Measurements from ENCODE around the gene CD300C.
"Not testable (repeated sequence)": the region's sequence is repeated elsewhere in the genome, so short reads cannot be mapped to it uniquely, and the experiment has no call there.

The CD300C gene

GRCh38 chr17:74578979-74579378 lies 33.1 kb upstream of the CD300C start:
- Histone ChIP-seq H2AFZ (ENCODE audit: low read depth, low read length) (no peak overlapping the region), H3K4me2 (ENCODE audit: low read length, poor library complexity, severe bottlenecking) (no peak overlapping the region), H3K4me1 (ENCODE audit: control insufficient read depth, insufficient read depth, low read depth, low read length) (no peaks in the 10 kb centered on the region), H3K23ac (ENCODE audit: low read length in 2 of 2) (no peak overlapping the region), H3K9ac (ENCODE audit: low read length) (no peak overlapping the region), H3K18ac (ENCODE audit: low read depth in 1 of 2, low read length in 2 of 2) (no peak overlapping the region), H2BK15ac (ENCODE audit: low read depth, poor library complexity, severe bottlenecking) (no peak overlapping the region), H3K4ac (ENCODE audit: low read depth in 1 of 2, low read length in 2 of 2) (no peak overlapping the region), H3K27me3 (ENCODE audit: control insufficient read depth in 1 of 2, insufficient read depth in 1 of 2, low read length in 2 of 2) (peaks cover 14 to 51% of the 10 kb centered on the region in 2 experiments), H2BK12ac (ENCODE audit: low read length in 2 of 2) (no peak overlapping the region), H3K14ac (ENCODE audit: low read length in 2 of 2) (no peak overlapping the region), H3K9me3 (ENCODE audit: control insufficient read depth, low read length) (no peaks in the 10 kb centered on the region), H2AK5ac (ENCODE audit: low read length, severe bottlenecking) (no peak overlapping the region), H4K91ac (ENCODE audit: low read length) (no peak overlapping the region), H4K8ac (ENCODE audit: low read length) (no peak overlapping the region), H2BK5ac (ENCODE audit: low read depth, low read length, poor library complexity, severe bottlenecking) (no peak overlapping the region), H3K36me3 (ENCODE audit: control insufficient read depth in 1 of 2, insufficient read depth in 2 of 2, low read depth in 1 of 2, low read length in 2 of 2) (no peaks in the 10 kb centered on the region), H3K79me1 (replicated peaks; ENCODE audit: low read length, poor library complexity, severe bottlenecking) (no peaks in the 10 kb centered on the region), H3K27ac (ENCODE audit: low read length, poor library complexity, severe bottlenecking) (no peak overlapping the region), H2BK120ac (ENCODE audit: low read depth, low read length) (no peak overlapping the region), H3K4me3 (ENCODE audit: insufficient read depth in 1 of 2, low read depth in 1 of 2, low read length in 2 of 2) (no peak overlapping the region)
- no peak for DNase-seq
- 83% methylated on average over 9 of the region's 9 CpGs for WGBS

DNA sequence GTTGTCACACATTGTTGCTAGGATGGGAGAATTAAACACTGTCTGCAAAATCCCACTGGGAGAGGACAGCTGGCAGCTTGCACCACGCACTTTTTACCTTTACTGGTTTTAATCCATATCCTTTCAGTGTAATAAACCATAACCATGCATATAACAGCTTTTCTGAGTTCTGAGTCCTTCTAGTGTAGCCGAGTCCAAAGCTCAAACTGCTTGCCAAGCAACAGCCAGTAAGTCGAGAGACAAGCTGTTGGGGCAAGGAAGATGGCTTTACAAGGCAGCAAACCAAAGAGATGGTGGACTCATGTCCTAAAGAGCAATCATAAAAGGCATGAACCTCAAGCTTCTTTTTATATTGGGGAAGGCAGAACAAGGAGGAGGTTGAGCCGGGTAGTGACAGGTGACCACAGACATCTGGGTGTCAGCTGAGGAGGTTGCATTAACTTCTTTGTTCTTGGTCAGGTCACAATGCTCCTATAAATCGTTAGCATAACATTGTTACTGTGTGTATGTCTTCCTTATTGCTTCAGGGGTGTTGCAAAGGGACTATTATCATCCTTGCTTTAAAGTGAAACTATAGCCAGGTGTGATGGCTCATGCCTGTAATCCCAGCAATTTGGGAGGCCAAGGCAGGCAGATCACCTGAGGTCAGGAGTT lies 28.7 kb upstream of the CD300C start:
- Histone ChIP-seq H2BK15ac (ENCODE audit: low read depth, poor library complexity, severe bottlenecking) (no peak overlapping the region), H3K27ac (ENCODE audit: low read length, poor library complexity, severe bottlenecking) (no peak overlapping the region), H2BK5ac (ENCODE audit: low read depth, low read length, poor library complexity, severe bottlenecking) (no peak overlapping the region), H3K9ac (ENCODE audit: low read length) (no peak overlapping the region), H3K36me3 (ENCODE audit: control insufficient read depth in 1 of 2, insufficient read depth in 2 of 2, low read depth in 1 of 2, low read length in 2 of 2) (no peaks in the 10 kb centered on the region), H3K9me3 (ENCODE audit: control insufficient read depth, low read length) (peaks cover 9% of the 10 kb centered on the region), H3K27me3 (ENCODE audit: control insufficient read depth in 1 of 2, insufficient read depth in 1 of 2, low read length in 2 of 2) (peaks cover 27 to 73% of the 10 kb centered on the region in 2 experiments), H4K91ac (ENCODE audit: low read length) (no peak overlapping the region), H3K79me1 (replicated peaks; ENCODE audit: low read length, poor library complexity, severe bottlenecking) (no peaks in the 10 kb centered on the region), H2AFZ (ENCODE audit: low read depth, low read length) (no peak overlapping the region), H3K23ac (ENCODE audit: low read length in 2 of 2) (no peak overlapping the region), H2BK120ac (ENCODE audit: low read depth, low read length) (no peak overlapping the region), H4K8ac (ENCODE audit: low read length) (no peak overlapping the region), H3K14ac (ENCODE audit: low read length in 2 of 2) (no peak overlapping the region), H3K18ac (ENCODE audit: low read depth in 1 of 2, low read length in 2 of 2) (no peak overlapping the region), H2AK5ac (ENCODE audit: low read length, severe bottlenecking) (no peak overlapping the region), H3K4me2 (ENCODE audit: low read length, poor library complexity, severe bottlenecking) (no peak overlapping the region), H3K4ac (ENCODE audit: low read depth in 1 of 2, low read length in 2 of 2) (no peak overlapping the region), H3K4me1 (ENCODE audit: control insufficient read depth, insufficient read depth, low read depth, low read length) (peaks cover 8% of the 10 kb centered on the region), H3K4me3 (ENCODE audit: insufficient read depth in 1 of 2, low read depth in 1 of 2, low read length in 2 of 2) (no peak overlapping the region), H2BK12ac (ENCODE audit: low read length in 2 of 2) (no peak overlapping the region)
- no peak for DNase-seq
- WGBS = 72% methylated on average over 5 of the region's 5 CpGs

DNA sequence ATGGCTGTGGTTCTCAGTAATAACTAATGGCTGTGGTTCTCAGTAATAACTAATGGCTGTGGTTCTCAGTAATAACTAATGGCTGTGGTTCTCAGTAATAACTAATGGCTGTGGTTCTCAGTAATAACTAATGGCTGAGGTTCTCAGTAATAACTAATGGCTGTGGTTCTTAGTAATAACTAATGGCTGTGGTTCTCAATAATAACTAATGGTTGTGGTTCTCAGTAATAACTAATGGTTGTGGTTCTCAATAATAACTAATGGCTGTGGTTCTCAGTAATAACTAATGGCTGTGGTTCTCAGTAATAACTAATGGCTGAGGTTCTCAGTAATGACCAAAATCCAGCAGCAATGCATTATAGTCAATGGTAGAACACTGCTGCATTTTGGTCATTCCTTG lies 27.7 kb upstream of the CD300C start:
- Histone ChIP-seq H3K4me1 (ENCODE audit: control insufficient read depth, insufficient read depth, low read depth, low read length) (peaks cover 16% of the 10 kb centered on the region), H3K27me3 (ENCODE audit: control insufficient read depth in 1 of 2, insufficient read depth in 1 of 2, low read length in 2 of 2) (peaks cover 21 to 64% of the 10 kb centered on the region in 2 experiments)
- H3K27ac ChIP-seq (ENCODE audit: low read length, poor library complexity, severe bottlenecking); H3K4me3 ChIP-seq (ENCODE audit: insufficient read depth in 1 of 2, low read depth in 1 of 2, low read length in 2 of 2); H2AK5ac ChIP-seq (ENCODE audit: low read length, severe bottlenecking); H2AFZ ChIP-seq (ENCODE audit: low read depth, low read length); H4K8ac ChIP-seq (ENCODE audit: low read length); H3K4ac ChIP-seq (ENCODE audit: low read depth in 1 of 2, low read length in 2 of 2); H3K9me3 ChIP-seq (ENCODE audit: control insufficient read depth, low read length); H2BK15ac ChIP-seq (ENCODE audit: low read depth, poor library complexity, severe bottlenecking); H3K18ac ChIP-seq (ENCODE audit: low read depth in 1 of 2, low read length in 2 of 2); H3K4me2 ChIP-seq (ENCODE audit: low read length, poor library complexity, severe bottlenecking); H2BK120ac ChIP-seq (ENCODE audit: low read depth, low read length); H3K36me3 ChIP-seq (ENCODE audit: control insufficient read depth in 1 of 2, insufficient read depth in 2 of 2, low read depth in 1 of 2, low read length in 2 of 2); H3K14ac ChIP-seq (ENCODE audit: low read length in 2 of 2); DNase-seq; H3K23ac ChIP-seq (ENCODE audit: low read length in 2 of 2); H4K91ac ChIP-seq (ENCODE audit: low read length); H3K79me1 ChIP-seq (replicated peaks; ENCODE audit: low read length, poor library complexity, severe bottlenecking); H3K9ac ChIP-seq (ENCODE audit: low read length); H2BK12ac ChIP-seq (ENCODE audit: low read length in 2 of 2); H2BK5ac ChIP-seq (ENCODE audit: low read depth, low read length, poor library complexity, severe bottlenecking): not testable (repeated sequence)

DNA sequence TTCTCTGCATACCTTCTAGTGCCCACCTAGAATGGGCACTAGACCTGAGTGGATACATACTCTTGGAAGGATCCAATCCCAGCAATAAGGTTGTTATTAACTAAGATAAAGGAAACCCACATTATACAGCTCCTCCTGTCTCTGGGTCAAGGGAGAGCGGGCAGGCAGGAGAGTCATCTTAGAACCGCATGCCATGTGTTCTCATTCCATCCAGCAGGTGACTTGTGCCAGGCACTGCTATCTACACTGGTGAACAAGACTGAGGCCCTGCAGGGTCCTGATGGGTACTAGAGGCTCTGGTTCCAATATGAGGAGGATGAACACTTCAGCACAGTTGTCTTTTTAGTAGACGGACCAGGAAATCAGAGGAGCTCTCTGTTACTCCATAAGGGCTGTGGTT lies 27.3 kb upstream of the CD300C start:
- Histone ChIP-seq H4K91ac (ENCODE audit: low read length) (no peak overlapping the region), H2BK15ac (ENCODE audit: low read depth, poor library complexity, severe bottlenecking) (no peak overlapping the region), H3K4me3 (ENCODE audit: insufficient read depth in 1 of 2, low read depth in 1 of 2, low read length in 2 of 2) (no peak overlapping the region), H2BK12ac (ENCODE audit: low read length in 2 of 2) (no peak overlapping the region), H4K8ac (ENCODE audit: low read length) (no peak overlapping the region), H3K18ac (ENCODE audit: low read depth in 1 of 2, low read length in 2 of 2) (no peak overlapping the region), H3K36me3 (ENCODE audit: control insufficient read depth in 1 of 2, insufficient read depth in 2 of 2, low read depth in 1 of 2, low read length in 2 of 2) (no peaks in the 10 kb centered on the region), H3K4me1 (ENCODE audit: control insufficient read depth, insufficient read depth, low read depth, low read length) (peaks cover 19% of the 10 kb centered on the region), H3K9me3 (ENCODE audit: control insufficient read depth, low read length) (peaks cover 9% of the 10 kb centered on the region), H3K9ac (ENCODE audit: low read length) (no peak overlapping the region), H3K79me1 (replicated peaks; ENCODE audit: low read length, poor library complexity, severe bottlenecking) (no peaks in the 10 kb centered on the region), H3K27me3 (ENCODE audit: control insufficient read depth in 1 of 2, insufficient read depth in 1 of 2, low read length in 2 of 2) (peaks cover 21 to 62% of the 10 kb centered on the region in 2 experiments), H2BK120ac (ENCODE audit: low read depth, low read length) (no peak overlapping the region), H2BK5ac (ENCODE audit: low read depth, low read length, poor library complexity, severe bottlenecking) (no peak overlapping the region), H3K23ac (ENCODE audit: low read length in 2 of 2) (no peak overlapping the region), H3K14ac (ENCODE audit: low read length in 2 of 2) (no peak overlapping the region), H2AFZ (ENCODE audit: low read depth, low read length) (no peak overlapping the region), H3K27ac (ENCODE audit: low read length, poor library complexity, severe bottlenecking) (no peak overlapping the region), H3K4ac (ENCODE audit: low read depth in 1 of 2, low read length in 2 of 2) (no peak overlapping the region), H3K4me2 (ENCODE audit: low read length, poor library complexity, severe bottlenecking) (no peak overlapping the region), H2AK5ac (ENCODE audit: low read length, severe bottlenecking) (no peak overlapping the region)
- DNase-seq = no peak
- 95% methylated on average over 3 of the region's 3 CpGs for WGBS
